Aorta (tissue), 5 donors: ENCODE measurements around the gene MACROH2A2. TPM values are rescaled to one million over a fixed set of nuclear protein-coding genes. Genes with fewer than 3 reads are reported as not detected.
"Not testable (repeated sequence)": the region's sequence is repeated elsewhere in the genome, so short reads cannot be mapped to it uniquely, and the experiment has no call there.

Experiments used
- ATAC-seq: fragments of 200-7000 bp; cut with Tn5 transposase; one replicate; pipeline ENCODE4 v1.9.1; 2022; ENCODE audit warnings: moderate library complexity; ENCODE audit not compliant: low FRiP score
- DNase-seq, 2 donors: peaks; one replicate each; pipeline ENCODE4 v3.0.0-alpha.2; 2020
- H3K27ac ChIP-seq, 2 donors: one replicate each; pipeline ENCODE4 v1.5.1; 2013; ENCODE audit warnings: low read length in 2 of 2, mild to moderate bottlenecking in 2 of 2, moderate library complexity in 2 of 2, control low read depth in 1 of 2, inconsistent platforms in 1 of 2, low read depth in 1 of 2
- H3K27me3 ChIP-seq, 2 donors: one replicate each; pipeline ENCODE4 v1.6.1; 2013; ENCODE audit warnings: control low read depth in 1 of 2, low read length in 1 of 2, mild to moderate bottlenecking in 1 of 2, moderate library complexity in 1 of 2; ENCODE audit not compliant: insufficient read depth in 2 of 2, control insufficient read depth in 1 of 2
- H3K36me3 ChIP-seq, 2 donors: one replicate each; pipeline ENCODE4 v1.6.1; 2013; ENCODE audit warnings: control low read depth in 1 of 2, low read length in 1 of 2, mild to moderate bottlenecking in 1 of 2; ENCODE audit not compliant: insufficient read depth in 2 of 2, control insufficient read depth in 1 of 2
- H3K4me1 ChIP-seq, 2 donors: one replicate each; pipeline ENCODE4 v1.6.1; 2013; ENCODE audit warnings: low read length in 2 of 2, control low read depth in 1 of 2, mild to moderate bottlenecking in 1 of 2, moderate library complexity in 1 of 2; ENCODE audit not compliant: insufficient read depth in 2 of 2, control insufficient read depth in 1 of 2
- H3K4me3 ChIP-seq, 2 donors: one replicate each; pipeline ENCODE4 v1.5.1; 2013; ENCODE audit warnings: low read length in 2 of 2, control low read depth in 1 of 2, mild to moderate bottlenecking in 1 of 2
- H3K9me3 ChIP-seq: one replicate; pipeline ENCODE4 v1.6.1; 2013; ENCODE audit warnings: mild to moderate bottlenecking, low read length; ENCODE audit not compliant: control insufficient read depth
- WGBS, 2 donors: extraction: QIAGEN DNeasy Blood & Tissue Kit; methylation state at CpG; one replicate each; pipeline ENCODE4 v1.1.7; 2013; 5-methylcytosine and 5-hydroxymethylcytosine counted together
- intact Hi-C, 2 donors: fragments of 100-400 bp; cut with DNase I; formaldehyde crosslinking; loops; one replicate each; pipeline versions ENCODE4 v1.14.2 to v1.15.0; 2022
- polyA plus RNA-seq, 2 donors: library from polyadenylated mRNA; stranded (reverse); fragments of 200-250 nt; gene quantifications; one replicate each; pipeline ENCODE4 v1.2.3, GENCODE V29; 2013
- total RNA-seq, 2 donors: library from RNA; stranded (reverse); fragmentation: NEBNext Ultra II Directional; extraction: Animal tissue kit (Norgen Biotek cat#: 25700); gene quantifications; one replicate each; pipeline ENCODE4 v1.2.1, GENCODE V29; 2021
- donor health status: healthy with polysubstance abuse.
- donor health status: Bipolar disorder and iron deficiency.
- donor health status: DM: no; HTN: no; CAD: no.
- donor health status: DM: no; HTN: no; CAD: no.
- donor health status: DM: yes; HTN: yes; CAD: no.

Gene MACROH2A2
- total and polyA plus RNA-seq, 4 donors, result 2.1 to 5.3 (median 4.1) TPM

DNA sequence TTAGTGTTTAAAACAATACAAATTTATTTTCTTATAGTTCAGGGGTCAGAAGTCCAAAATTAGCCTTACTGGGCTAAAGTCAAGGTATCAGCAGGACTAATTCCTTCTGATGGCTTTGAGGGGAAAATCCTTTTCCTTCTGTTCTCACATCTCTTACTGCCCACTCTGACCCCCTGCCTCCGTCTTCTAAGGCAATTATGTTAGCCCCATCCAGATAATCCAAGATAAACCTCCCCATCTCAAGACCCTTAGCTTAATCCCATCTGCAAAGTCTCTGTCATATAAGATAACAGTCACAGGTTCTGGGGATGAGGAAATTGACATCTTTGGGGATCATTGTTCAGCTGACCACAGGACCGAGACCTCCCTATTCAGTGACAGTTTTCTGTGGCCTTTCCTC lies 22.3 kb downstream of the MACROH2A2 start:
- DNase-seq (no peak), ATAC-seq (no peak)
- no peak overlapping the region for H3K4me3 ChIP-seq
- 98% methylated on average over 2 of the region's 2 CpGs for WGBS, 2 donors
- no peaks in the 10 kb centered on the region for H3K36me3 ChIP-seq
- H3K9me3 ChIP-seq, result no peaks in the 10 kb centered on the region
- no peak overlapping the region for H3K27ac ChIP-seq
- no peaks in the 10 kb centered on the region for H3K4me1 ChIP-seq
- no peaks in the 10 kb centered on the region for H3K27me3 ChIP-seq
- intact Hi-C loops, result no loop called here

DNA sequence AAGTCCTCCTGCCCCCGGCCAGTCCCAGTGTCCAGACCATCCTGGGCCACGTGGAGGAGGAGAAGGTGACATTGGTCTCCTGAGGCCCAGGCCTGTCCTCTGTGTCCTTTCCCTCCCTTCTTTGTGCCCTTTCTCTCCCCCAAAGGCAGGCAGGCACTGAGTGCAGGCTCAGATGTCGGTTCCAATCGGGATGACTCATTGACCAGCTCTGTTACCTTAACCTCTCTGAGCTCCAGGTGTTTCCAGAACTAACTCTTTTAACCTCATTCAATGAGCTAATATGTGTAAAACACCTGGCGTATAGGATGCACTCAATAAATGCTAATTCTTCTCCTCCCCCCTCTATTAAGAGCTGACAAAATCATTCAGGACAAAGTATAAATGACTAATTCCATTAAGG lies 25.7 kb downstream of the MACROH2A2 start:
- ATAC-seq (no peak), DNase-seq (no peak)
- Histone ChIP-seq H3K4me1 (no peaks in the 10 kb centered on the region), H3K36me3 (no peaks in the 10 kb centered on the region), H3K27ac (no peak overlapping the region), H3K27me3 (no peaks in the 10 kb centered on the region), H3K9me3 (no peaks in the 10 kb centered on the region), H3K4me3 (no peak overlapping the region)
- 95 to 96% methylated on average over 5 of the region's 5 CpGs for WGBS, 2 donors
- intact Hi-C loops, result no loop called here

DNA sequence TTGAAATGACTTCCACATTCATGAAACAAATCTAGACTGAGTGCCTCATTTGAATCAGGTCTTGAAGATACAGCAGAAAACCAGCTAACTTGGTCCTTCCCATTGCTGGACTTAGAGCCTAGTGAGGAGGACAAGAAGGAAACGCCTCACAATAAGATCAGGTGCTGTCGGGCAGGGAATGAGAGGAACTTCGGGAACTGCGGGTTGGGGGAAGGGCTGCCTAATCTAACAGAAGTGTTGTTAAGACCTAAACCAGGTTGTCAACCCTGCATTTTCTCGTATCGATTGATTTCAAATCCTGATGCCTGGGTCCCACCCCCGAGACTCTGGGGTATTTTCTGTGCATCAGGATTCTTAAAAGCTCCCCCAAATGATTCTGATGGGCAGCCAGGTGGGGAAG lies 26.3 kb downstream of the MACROH2A2 start:
- ATAC-seq (no peak), DNase-seq (no peak)

DNA sequence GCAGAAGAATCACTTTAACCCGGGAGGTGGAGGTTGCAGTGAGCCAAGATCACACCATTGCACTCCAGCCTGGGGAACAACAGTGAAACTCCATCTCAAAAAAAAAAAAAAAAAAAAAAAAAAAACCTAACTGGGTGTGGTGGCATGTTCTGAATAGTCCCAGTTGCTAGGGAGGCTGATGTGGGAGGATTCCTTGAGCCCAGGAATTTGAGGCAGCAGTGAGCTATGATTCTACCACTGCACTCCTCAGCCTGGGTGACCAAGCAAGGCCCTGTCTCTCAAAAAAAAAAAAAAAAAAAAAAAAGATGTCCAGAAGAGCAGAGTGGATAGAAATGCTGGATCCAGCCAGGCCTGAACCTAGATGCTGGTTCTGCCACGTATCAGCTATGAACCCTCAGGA lies 28.1 kb downstream of the MACROH2A2 start:
- H3K36me3 ChIP-seq, intact Hi-C loops, ATAC-seq, H3K9me3 ChIP-seq, H3K27me3 ChIP-seq, DNase-seq, H3K27ac ChIP-seq, H3K4me1 ChIP-seq, H3K4me3 ChIP-seq: not testable (repeated sequence)
- WGBS, 2 donors, result 96 to 97% methylated on average over 2 of the region's 2 CpGs

More for the DNA sequence above, 26.3 kb downstream of the MACROH2A2 start:
- H3K36me3 ChIP-seq, result no peaks in the 10 kb centered on the region
- H3K27ac ChIP-seq, result no peak overlapping the region
- no peaks in the 10 kb centered on the region for H3K9me3 ChIP-seq
- H3K27me3 ChIP-seq, result no peaks in the 10 kb centered on the region
- intact Hi-C loops, result no loop called here
- 94% methylated on average over 7 of the region's 7 CpGs for WGBS, 2 donors
- no peak overlapping the region for H3K4me3 ChIP-seq
- no peaks in the 10 kb centered on the region for H3K4me1 ChIP-seq

DNA sequence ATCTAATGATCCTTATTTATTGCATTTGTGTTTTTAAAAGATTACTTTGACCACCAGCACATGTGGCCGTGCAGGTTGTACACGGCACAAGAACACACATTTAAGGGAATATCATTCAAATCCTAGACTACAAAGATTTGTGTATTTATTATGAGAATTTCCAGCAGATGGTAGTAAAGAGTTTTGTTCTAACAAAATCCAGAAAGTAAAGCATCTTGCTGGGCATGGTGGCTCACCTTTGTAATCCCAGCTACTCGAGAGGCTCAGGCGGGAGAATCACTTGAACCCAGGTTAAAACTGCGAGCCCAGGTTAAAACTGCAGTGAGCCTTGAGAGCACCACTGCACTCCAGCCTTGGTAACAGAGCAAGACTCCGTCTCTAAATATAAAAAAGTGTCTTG lies 31.5 kb downstream of the MACROH2A2 start:
- H3K9me3 ChIP-seq, result no peaks in the 10 kb centered on the region
- WGBS, 2 donors, result 90 to 92% methylated on average over 6 of the region's 6 CpGs
- H3K27ac ChIP-seq, result no peak overlapping the region
- no peaks in the 10 kb centered on the region for H3K36me3 ChIP-seq
- DNase-seq (no peak), ATAC-seq (no peak)
- no peaks in the 10 kb centered on the region for H3K4me1 ChIP-seq
- intact Hi-C loops, result no loop called here
- no peaks in the 10 kb centered on the region for H3K27me3 ChIP-seq
- no peak overlapping the region for H3K4me3 ChIP-seq

DNA sequence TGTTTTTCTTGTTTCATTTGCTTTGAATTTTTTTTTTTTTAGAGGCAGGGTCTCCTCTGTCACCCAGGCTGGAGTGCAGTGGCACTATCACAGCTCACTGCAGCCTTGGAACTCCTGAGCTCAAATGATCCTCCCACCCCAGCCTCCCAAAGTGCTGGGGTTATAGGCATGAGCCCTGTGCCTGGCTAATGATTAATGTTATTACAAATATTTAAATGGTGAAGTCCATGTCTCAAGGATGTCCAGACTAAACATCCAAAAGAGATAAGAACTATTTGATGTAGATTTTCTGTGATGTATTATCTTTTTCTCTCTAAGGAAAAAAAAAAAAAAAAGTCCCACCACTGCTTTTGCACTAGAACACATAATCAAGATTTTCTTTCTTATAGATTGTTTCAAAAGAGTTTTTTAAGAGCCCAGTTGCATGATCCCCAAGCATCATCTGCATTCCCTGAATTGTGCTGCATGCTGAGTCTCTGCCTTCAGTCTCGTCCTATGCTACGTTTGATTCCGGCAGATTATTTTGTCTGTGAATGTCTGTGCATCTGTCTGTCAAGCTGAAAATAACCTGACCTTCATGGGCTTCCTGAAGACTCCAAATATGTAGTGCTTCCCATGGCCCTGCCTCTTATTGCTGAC lies 33.4 kb downstream of the MACROH2A2 start:
- Histone ChIP-seq H3K27ac (no peak overlapping the region), H3K27me3 (no peaks in the 10 kb centered on the region), H3K9me3 (no peaks in the 10 kb centered on the region), H3K36me3 (no peaks in the 10 kb centered on the region), H3K4me1 (no peaks in the 10 kb centered on the region), H3K4me3 (no peak overlapping the region)
- DNase-seq (no peak), ATAC-seq (no peak)
- 84 to 85% methylated on average over 3 of the region's 3 CpGs for WGBS, 2 donors
- intact Hi-C loops, result no loop called here

DNA sequence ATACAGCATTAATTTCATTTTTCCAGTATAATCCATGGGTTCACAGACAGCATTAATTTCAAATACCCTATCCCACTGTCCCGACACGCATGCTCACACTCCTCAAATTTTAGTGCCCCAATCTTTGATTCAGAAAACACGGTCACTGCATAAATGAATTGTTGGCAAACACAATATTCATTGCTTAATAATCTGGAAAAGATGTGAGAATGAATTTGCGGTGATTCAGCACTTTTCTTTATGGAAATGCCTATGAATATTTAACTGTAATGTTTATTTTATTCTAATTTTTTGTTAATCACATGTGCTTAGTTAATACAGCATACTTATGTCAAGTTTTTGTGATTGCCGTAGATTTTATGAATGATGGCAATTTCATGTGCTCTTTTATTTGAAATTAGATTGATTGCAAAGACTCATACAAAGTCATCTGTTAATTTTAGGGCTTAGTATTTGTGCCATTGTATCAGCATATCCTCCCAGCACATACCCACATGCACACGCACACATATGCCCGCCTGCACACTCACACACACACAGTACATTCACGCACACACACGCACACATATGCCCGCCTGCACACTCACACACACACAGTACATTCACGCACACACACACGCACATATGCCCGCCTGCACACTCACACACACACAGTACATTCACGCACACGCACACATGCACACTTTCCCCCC lies 35.1 kb downstream of the MACROH2A2 start:
- no peaks in the 10 kb centered on the region for H3K4me1 ChIP-seq
- no peak for ATAC-seq
- no peak for DNase-seq
- H3K4me3 ChIP-seq, result no peak overlapping the region
- H3K27ac ChIP-seq, result no peak overlapping the region
- intact Hi-C loops, result no loop called here
- no peaks in the 10 kb centered on the region for H3K27me3 ChIP-seq
- no peaks in the 10 kb centered on the region for H3K36me3 ChIP-seq
- no peaks in the 10 kb centered on the region for H3K9me3 ChIP-seq
- 91% methylated on average over 15 of the region's 15 CpGs for WGBS, 2 donors

DNA sequence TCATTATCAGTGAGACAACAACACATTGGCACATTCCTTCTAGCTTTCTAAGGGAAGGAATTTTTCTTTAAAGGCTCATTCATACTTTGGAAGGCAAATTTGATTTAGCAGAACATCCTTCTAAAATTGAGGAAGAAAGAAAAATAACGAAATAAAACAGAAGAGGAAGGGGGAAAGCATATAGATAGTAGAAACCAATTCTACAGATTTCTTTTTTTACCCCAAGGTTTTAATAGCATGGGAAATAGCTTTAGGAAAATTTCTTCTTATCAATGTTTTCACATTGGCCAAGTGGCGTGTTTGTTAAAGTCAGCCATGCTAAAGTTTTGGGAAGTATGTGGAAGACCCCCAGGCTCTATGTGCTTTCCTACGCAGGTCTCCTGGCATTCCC lies 35.7 kb downstream of the MACROH2A2 start:
- Histone ChIP-seq H3K27me3 (no peaks in the 10 kb centered on the region), H3K27ac (no peak overlapping the region), H3K4me3 (no peak overlapping the region), H3K4me1 (no peaks in the 10 kb centered on the region), H3K9me3 (no peaks in the 10 kb centered on the region), H3K36me3 (peaks cover 0 to 1% of the 10 kb centered on the region in 2 donors)
- intact Hi-C loops, result no loop called here
- DNase-seq (no peak), ATAC-seq (no peak)
- WGBS, 2 donors, result 66 to 70% methylated on average over 3 of the region's 3 CpGs

DNA sequence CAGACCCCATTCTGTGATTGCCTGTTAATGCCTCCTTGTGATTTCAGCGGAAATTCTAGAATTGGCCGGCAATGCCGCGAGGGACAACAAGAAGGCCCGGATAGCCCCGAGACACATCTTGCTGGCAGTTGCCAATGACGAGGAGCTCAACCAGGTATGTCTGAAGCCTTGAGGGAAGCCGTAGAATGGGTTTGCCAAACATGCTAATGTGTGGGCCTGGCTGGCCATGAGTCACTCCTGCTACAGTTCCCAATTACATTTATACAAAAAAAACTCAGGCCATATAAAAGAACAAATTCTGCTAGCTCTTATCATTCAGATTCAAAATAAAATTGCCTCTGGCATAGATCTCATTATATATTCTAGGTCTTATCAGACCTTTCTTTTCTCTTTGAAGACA lies 37.4 kb downstream of the MACROH2A2 start:
- 97 to 98% methylated on average over 8 of the region's 8 CpGs for WGBS, 2 donors
- no peak for ATAC-seq

More for the DNA sequence above, 37.4 kb downstream of the MACROH2A2 start:
- Histone ChIP-seq H3K36me3 (peaks cover 2 to 4% of the 10 kb centered on the region in 2 donors), H3K27me3 (no peaks in the 10 kb centered on the region), H3K9me3 (no peaks in the 10 kb centered on the region), H3K4me3 (no peak overlapping the region), H3K27ac (no peak overlapping the region), H3K4me1 (no peaks in the 10 kb centered on the region)
- intact Hi-C loops, result no loop called here
- DNase-seq, result no peak
